NCI-H1694 treated with DMSO at 0.1 percent for 48 hours (cell line): ENCODE data around the gene SLC22A31.

Source experiments
- DNase-seq: peaks from one replicate; lab custom pipeline; 2025; lab: John Stamatoyannopoulos, UW

The SLC22A31 gene

GRCh38 chr16:89147085-89147817 is 53.1 kb downstream of the SLC22A31 start:
- DNase-seq: no peak

- no peak for DNase-seq
Observed at GRCh38 chr16:89146211-89147005, 53.9 kb downstream of the SLC22A31 start.
